ENCODE data around the gene DEFB110.
A peak's percentile ranks its signal among the peaks of the same experiment; 100 is the strongest.

Gene DEFB110

DNA sequence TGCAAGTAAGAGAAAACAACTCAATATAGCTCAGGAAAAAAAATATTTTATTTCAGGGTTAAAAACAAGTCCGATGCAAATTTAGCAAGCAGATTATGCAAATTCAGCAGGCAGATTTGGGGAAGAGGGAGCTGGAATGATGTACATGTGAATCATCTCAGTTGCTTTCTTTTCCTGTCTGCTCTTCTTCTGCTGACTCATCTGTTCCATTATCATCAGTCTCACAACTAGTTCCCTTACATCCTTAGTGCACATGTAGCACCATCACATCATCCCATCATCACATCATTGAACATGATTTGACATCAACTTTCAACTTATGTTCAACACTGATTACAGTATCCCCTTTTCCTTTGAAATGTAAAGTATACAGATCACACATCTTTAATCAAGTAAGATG, 40.9 kb downstream of the DEFB110 start:
- Mint-ChIP-seq H3K27me3 (no peaks in the 10 kb centered on the region), H3K36me3 (ENCODE audit: low read depth) (no peaks in the 10 kb centered on the region), H3K9me3 (no peaks in the 10 kb centered on the region), H3K4me1 (ENCODE audit: low read depth) (no peaks in the 10 kb centered on the region), H3K27ac (no peak overlapping the region), H3K4me3 (no peak overlapping the region)

DNA sequence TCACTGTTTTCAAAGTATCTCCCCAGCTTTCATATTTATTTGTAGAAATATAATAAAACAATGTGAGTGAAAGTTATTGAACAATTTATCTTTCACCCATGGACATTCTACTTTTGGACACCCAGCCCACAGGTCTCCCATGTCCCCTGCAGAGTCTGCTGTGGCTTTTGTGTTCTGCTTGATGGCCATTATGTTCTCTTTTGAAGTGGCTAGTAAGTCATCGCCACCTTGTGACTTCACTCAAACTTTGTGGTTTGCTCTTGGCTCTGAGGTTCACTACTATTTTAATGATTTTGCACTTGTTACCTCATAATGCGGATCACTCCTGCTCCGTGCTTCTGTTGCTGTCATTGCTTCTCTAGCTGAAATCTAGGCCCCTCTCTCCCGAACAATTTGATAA, 42.2 kb downstream of the DEFB110 start:
- H3K4me1 Mint-ChIP-seq (ENCODE audit: low read depth), result no peaks in the 10 kb centered on the region
- no peaks in the 10 kb centered on the region for H3K27me3 Mint-ChIP-seq
- no peak overlapping the region for H3K4me3 Mint-ChIP-seq
- H3K9me3 Mint-ChIP-seq, result no peaks in the 10 kb centered on the region
- H3K36me3 Mint-ChIP-seq (ENCODE audit: low read depth), result no peaks in the 10 kb centered on the region
- H3K27ac Mint-ChIP-seq, result no peak overlapping the region

DNA sequence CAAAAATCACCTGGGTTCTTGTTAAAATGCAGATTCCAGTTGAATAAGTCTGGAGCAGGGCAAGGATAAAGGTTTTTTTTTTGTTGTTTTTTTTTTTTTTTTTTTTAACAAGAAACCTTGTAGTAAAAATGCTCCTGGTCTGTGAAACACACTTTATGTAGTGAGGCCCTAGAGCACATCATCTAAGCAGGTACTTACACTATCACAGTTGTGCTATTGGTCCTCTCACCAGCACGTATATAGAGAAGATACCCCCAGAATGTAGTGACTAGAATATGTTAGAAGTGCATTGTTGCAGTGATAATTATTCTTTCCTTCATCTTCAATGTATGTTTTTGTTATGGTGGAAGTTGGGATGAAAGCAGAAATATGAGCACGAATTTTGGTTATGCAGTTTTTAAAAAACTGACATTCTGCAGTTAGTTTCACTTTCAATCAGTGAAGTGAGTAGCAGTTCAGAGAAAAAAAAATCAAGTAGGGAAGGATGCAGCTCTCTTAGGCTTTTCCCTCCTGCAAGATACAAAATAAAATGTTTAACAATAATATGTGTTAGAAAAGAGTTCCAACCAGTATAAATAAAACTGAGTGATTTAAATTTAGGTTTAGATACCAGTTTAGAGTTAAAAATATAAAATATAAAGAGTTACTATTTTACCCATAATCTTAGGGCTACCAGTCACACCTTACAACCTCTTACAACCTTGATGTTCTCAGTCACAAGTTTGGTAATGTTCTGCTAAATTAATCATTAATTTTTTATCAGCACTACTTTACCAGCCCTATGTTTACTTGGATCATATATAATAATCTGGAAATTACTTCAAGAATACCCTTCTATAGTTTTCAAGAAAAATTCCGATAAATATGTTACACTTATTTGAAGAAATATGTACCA, 43.2 kb downstream of the DEFB110 start:
- Mint-ChIP-seq H3K9me3 (no peaks in the 10 kb centered on the region), H3K36me3 (ENCODE audit: low read depth) (no peaks in the 10 kb centered on the region), H3K4me1 (ENCODE audit: low read depth) (no peaks in the 10 kb centered on the region), H3K4me3 (peak overlapping the region; percentile 25), H3K27me3 (no peaks in the 10 kb centered on the region), H3K27ac (no peak overlapping the region)

DNA sequence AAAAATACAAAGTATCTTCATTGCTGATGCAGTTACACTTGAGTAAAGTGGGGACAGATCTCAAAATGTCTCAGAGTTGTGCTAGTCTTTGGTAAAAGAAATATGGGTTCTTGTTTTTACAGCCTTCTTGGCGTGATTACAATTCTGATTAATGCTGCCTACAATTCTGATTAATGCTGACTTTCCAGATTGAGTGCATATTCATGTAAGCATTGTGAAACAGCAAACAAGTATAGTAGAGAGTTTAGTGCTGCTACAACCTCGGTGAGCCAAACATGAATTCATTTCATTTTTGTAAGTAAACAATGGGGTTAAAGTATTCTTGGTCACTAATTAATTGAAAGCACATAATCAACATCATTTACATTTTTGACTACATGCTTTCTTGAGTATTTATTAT, 52.2 kb downstream of the DEFB110 start, which contains the start of gene DEFB113:
DEFB113 (minus strand) TSS at position 21 of the 400 bp plus-strand sequence; CDS start at position 21, 0 bp downstream.
- Mint-ChIP-seq H3K36me3 (ENCODE audit: low read depth) (no peaks in the 10 kb centered on the region), H3K4me3 (no peak within 1 kb of the TSS), H3K4me1 (ENCODE audit: low read depth) (no peaks in the 10 kb centered on the region), H3K9me3 (no peaks in the 10 kb centered on the region), H3K27me3 (no peaks in the 10 kb centered on the region), H3K27ac (no peak within 1 kb of the TSS)
